ENCODE results near the gene YTHDF2. TPM values are rescaled to one million over a fixed set of nuclear protein-coding genes. Genes with fewer than 3 reads are reported as not detected.
"Not testable (repeated sequence)": the region's sequence is repeated elsewhere in the genome, so short reads cannot be mapped to it uniquely, and the experiment has no call there.

Gene YTHDF2
- total and polyA plus RNA-seq, 2 donors, result 33.6 to 54.9 TPM

DNA sequence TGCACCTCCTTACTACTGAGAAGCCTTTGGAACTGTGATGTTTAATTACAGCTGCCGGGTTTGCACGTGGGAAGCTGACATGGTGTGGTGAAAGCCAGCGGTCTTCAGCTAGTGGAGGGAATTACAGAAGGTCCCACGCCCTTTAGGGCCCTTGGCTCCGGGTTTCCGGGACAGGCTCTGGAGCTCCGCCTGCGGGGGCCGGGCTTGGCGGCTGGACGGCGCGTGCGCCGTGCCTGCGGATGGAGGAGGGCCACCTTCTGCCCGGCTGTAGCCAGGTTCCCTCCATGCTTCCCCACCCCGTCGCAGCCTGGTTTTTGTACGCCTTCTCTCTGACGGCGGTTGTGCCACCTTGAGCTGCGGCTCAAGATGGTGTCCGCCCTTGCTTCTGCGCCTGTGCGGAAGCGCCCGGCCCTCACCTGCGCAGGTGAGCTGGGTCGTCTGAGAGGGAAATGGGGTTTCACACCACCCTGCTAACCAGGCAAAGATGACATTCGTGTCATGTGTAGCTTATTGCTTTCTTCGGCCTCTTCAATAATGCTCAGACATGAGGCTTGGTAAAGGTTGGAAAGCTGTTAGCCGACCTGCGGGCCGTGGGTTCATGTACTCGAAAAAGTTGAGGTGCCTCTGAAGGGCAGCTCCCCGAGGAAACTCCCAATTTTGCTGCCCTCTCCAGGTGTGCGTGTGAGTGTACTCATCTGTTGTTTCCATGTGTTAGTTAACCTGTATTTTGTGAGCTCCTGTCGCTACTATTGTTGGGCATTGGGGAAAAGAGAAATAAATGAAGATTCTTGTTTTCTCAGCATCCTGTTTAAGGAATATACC lies 38.6 kb downstream of the YTHDF2 start:
- Histone ChIP-seq H3K4me1 (ENCODE audit: insufficient read depth) (no peaks in the 10 kb centered on the region), H3K4me3 (ENCODE audit: low read depth, low read length) (peak overlapping the region; percentile 24), H3K27ac (ENCODE audit: low read depth) (peak overlapping the region; percentile 23), H3K36me3 (ENCODE audit: insufficient read depth) (no peaks in the 10 kb centered on the region)
- peak; percentile 17 for DNase-seq (ENCODE audit: extremely low spot score)
- WGBS, result 18% methylated on average over 39 of the region's 39 CpGs

GRCh38 chr1:28776341-28776740 lies 39.6 kb downstream of the YTHDF2 start:
- no peak overlapping the region for H3K27ac ChIP-seq (ENCODE audit: low read depth)
- no peaks in the 10 kb centered on the region for H3K36me3 ChIP-seq (ENCODE audit: insufficient read depth)
- no peak overlapping the region for H3K4me3 ChIP-seq (ENCODE audit: low read depth, low read length)
- WGBS, result 97% methylated on average over 17 of the region's 17 CpGs
- no peak for DNase-seq (ENCODE audit: extremely low spot score)
- H3K4me1 ChIP-seq (ENCODE audit: insufficient read depth), result no peaks in the 10 kb centered on the region

- Histone ChIP-seq H3K27ac (ENCODE audit: low read depth) (no peak overlapping the region), H3K4me1 (ENCODE audit: insufficient read depth) (no peaks in the 10 kb centered on the region), H3K4me3 (ENCODE audit: low read depth, low read length) (no peak overlapping the region), H3K36me3 (ENCODE audit: insufficient read depth) (no peaks in the 10 kb centered on the region)
- no peak for DNase-seq (ENCODE audit: extremely low spot score)
- 90% methylated on average over 2 of the region's 2 CpGs for WGBS
Measured at GRCh38 chr1:28778021-28778420, 41.3 kb downstream of the YTHDF2 start.

DNA sequence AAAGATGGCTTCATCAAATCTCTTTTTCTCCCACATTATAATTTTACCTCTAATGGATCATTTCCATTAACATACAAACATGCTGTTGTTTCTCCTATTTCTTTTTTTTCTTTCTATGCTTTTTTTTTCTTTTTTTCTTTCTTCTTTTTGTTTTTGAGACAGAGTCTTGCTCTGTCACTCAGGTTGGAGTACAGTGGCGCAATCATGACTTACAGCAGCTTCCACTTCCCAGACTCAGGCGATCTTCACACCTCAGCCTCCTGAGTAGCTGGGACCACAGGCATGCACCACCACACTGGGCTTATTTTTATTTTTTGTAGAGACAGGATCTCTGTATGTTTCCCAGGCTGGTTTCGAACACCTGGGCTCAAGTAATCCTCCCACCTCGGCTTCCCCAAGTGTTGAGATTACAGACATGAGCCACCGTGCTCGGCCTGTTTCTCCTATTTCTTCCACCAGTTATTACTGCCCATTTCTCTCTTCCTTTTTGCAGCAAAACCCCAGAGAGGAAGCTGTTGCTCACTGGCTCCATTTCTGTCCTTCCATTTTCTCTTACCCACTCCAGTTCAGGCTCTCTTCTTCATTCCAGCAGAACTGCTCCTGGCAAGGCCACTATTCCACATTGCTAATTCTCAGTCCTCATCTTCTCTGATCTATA lies 43.1 kb downstream of the YTHDF2 start:
- Histone ChIP-seq H3K4me3 (ENCODE audit: low read depth, low read length) (no peak overlapping the region), H3K4me1 (ENCODE audit: insufficient read depth) (no peaks in the 10 kb centered on the region), H3K27ac (ENCODE audit: low read depth) (no peak overlapping the region), H3K36me3 (ENCODE audit: insufficient read depth) (no peaks in the 10 kb centered on the region)
- DNase-seq (ENCODE audit: extremely low spot score), result no peak
- WGBS, result 89% methylated on average over 6 of the region's 6 CpGs

- H3K36me3 ChIP-seq (ENCODE audit: insufficient read depth), result no peaks in the 10 kb centered on the region
- no peaks in the 10 kb centered on the region for H3K4me1 ChIP-seq (ENCODE audit: insufficient read depth)
- no peak overlapping the region for H3K4me3 ChIP-seq (ENCODE audit: low read depth, low read length)
- WGBS, result 72% methylated on average over 11 of the region's 11 CpGs
- no peak for DNase-seq (ENCODE audit: extremely low spot score)
- H3K27ac ChIP-seq (ENCODE audit: low read depth), result no peak overlapping the region
Measured at GRCh38 chr1:28781305-28781704, 44.6 kb downstream of the YTHDF2 start.

DNA sequence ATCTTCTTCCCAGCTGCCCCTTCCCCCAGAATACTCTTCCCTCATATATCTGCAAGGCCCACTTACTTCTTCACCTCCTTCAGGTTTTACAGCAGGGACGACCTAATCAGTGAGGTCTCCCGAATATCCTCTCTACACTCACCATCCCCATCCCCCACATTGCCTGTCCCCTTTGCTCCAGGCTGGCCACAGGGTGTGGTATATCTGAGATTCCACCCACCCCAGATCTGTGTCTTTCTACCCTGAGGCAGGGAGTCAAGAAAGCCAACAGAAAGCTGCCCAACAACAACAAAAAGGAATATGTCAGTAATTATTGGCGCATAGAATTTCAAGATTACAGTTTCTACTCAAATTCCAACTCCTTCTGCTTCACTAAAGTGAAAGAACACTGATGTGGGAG lies 45.3 kb downstream of the YTHDF2 start:
- Histone ChIP-seq H3K27ac (ENCODE audit: low read depth) (no peak overlapping the region), H3K4me3 (ENCODE audit: low read depth, low read length) (no peak overlapping the region), H3K4me1 (ENCODE audit: insufficient read depth) (no peaks in the 10 kb centered on the region), H3K36me3 (ENCODE audit: insufficient read depth) (no peaks in the 10 kb centered on the region)
- no peak for DNase-seq (ENCODE audit: extremely low spot score)
- WGBS, result 66% methylated on average over 3 of the region's 3 CpGs

DNA sequence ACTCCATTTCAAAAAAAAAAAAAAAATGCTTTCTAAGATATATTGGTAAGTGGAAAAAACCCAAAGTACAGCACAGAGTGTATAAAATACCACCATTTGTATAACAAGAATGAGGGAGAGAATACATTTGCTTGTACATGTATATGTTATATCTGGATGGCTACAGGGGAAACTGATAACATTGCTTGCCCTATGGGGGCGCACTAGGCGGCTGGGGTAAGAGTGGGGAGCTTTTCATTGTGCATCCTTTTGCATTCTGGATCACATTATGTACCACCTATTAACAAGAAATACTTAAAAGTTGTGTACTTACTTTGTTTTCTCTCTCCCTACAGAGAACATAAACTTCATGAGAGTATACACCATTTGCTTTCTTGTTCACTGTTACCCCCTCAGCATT lies 46.6 kb downstream of the YTHDF2 start:
- Histone ChIP-seq H3K27ac (ENCODE audit: low read depth) (no peak overlapping the region), H3K4me1 (ENCODE audit: insufficient read depth) (no peaks in the 10 kb centered on the region), H3K36me3 (ENCODE audit: insufficient read depth) (no peaks in the 10 kb centered on the region), H3K4me3 (ENCODE audit: low read depth, low read length) (no peak overlapping the region)
- no peak for DNase-seq (ENCODE audit: extremely low spot score)
- WGBS, result 80% methylated on average over 2 of the region's 2 CpGs

- Histone ChIP-seq H3K36me3 (ENCODE audit: insufficient read depth) (no peaks in the 10 kb centered on the region), H3K4me3 (ENCODE audit: low read depth, low read length) (no peak overlapping the region)
- WGBS, result 91% methylated on average over 9 of the region's 9 CpGs
Measured at GRCh38 chr1:28789412-28789811, 52.7 kb downstream of the YTHDF2 start.

DNA sequence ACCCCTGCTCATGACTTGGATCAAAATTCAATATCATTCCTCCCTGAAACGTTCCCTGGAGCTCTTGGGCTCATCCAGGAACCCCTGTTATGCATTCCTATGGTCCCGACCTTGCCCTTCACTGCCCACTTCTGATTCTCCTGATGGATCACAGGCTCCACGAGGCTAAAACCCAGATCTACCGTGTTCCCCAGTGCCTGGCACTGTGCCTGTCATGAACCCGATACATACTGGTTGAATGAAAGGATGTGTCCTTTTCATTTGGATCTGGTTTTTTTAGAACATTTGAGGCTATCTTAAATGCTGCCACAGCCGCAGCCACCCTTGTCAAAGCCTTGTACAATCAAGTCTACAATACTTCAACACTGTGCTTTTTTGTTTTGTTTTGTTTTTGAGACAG lies 53.1 kb downstream of the YTHDF2 start:
- Histone ChIP-seq H3K27ac (ENCODE audit: low read depth) (no peak overlapping the region), H3K4me3 (ENCODE audit: low read depth, low read length) (no peak overlapping the region), H3K4me1 (ENCODE audit: insufficient read depth) (no peaks in the 10 kb centered on the region), H3K36me3 (ENCODE audit: insufficient read depth) (no peaks in the 10 kb centered on the region)
- 76% methylated on average over 6 of the region's 6 CpGs for WGBS
- no peak for DNase-seq (ENCODE audit: extremely low spot score)

More at GRCh38 chr1:28789412-28789811, 52.7 kb downstream of the YTHDF2 start:
- Histone ChIP-seq H3K4me1 (ENCODE audit: insufficient read depth) (no peaks in the 10 kb centered on the region), H3K27ac (ENCODE audit: low read depth) (no peak overlapping the region)
- no peak for DNase-seq (ENCODE audit: extremely low spot score)

DNA sequence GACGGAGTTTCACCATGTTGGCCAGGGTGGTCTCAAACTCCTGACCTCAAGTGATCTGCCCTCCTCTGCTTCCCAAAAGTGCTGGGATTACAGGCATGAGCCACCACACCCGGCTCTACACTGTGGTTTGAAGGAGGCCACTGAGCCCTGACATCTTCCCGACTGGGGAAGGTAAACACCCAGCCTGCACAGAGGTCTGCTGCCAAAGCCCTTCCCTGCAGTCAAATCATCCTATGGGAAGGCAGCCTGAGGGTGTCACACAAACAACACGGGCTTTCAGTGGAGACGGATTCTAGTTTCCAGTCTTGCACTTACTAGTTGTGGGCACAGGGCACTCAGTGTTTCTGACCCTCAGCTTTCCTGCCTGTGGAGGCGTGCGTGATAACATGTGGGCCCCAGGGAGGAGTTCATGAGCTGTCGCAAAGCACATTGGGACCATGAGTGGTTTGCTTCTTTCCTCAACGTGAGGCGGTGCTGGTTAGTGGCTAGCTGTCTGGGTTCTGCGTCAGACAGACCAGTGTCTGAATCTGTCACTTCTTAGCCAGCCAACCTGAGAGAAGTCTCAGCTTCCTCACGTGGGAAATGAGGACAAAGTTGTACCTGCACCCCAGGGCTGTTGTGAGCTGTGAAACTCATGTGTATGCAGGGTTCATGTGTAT lies 53.8 kb downstream of the YTHDF2 start:
- no peak for DNase-seq (ENCODE audit: extremely low spot score)
- WGBS, result 57% methylated on average over 12 of the region's 12 CpGs
- H3K27ac ChIP-seq (ENCODE audit: low read depth), result no peak overlapping the region
- H3K4me1 ChIP-seq (ENCODE audit: insufficient read depth), result no peaks in the 10 kb centered on the region
- H3K36me3 ChIP-seq (ENCODE audit: insufficient read depth), result no peaks in the 10 kb centered on the region
- H3K4me3 ChIP-seq (ENCODE audit: low read depth, low read length), result no peak overlapping the region

DNA sequence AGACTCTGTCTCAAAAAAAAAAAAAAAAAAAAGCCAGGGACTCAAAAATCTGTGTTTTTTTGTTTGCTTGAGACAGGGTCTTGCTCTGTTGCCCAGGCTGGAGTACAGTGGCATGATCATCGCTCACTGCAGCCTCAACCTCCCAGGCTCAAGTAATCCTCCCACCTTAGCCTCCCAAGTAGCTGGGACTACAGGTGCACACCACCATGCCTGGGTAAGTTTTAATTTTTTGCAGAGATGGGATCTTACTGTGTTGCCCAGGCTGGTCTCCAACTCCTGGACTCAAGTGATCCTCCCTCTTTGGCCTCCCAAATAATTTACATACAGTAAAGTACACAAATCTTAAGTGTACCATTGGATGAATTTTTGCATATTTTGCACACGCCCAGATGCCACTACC lies 55.2 kb downstream of the YTHDF2 start:
- not testable (repeated sequence) for DNase-seq (ENCODE audit: extremely low spot score); H3K4me3 ChIP-seq (ENCODE audit: low read depth, low read length); H3K27ac ChIP-seq (ENCODE audit: low read depth); H3K36me3 ChIP-seq (ENCODE audit: insufficient read depth); H3K4me1 ChIP-seq (ENCODE audit: insufficient read depth)
- 96% methylated on average over 2 of the region's 2 CpGs for WGBS

DNA sequence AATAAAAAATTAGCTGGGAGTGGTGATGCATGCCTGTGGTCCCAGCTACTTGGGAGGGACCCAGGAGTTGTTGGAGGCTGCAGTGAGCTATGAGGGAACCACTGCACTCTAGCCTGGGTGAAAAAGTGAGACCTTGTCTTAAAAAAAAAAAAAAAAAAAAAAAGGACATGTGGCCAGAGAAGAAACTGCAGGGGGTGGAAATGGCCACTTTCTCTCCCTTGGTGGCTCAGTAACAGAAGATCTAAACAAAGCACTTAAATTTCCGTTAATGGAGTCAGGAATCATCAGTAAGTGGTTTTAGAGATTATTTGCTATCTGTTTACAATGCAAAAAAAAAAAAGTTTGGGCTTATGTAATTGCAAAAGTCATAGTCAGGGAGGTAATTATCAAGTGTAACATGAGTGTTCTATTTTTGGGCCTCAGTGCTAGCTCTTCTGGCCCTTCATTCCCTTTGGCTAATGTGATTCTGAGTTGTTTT lies 55.9 kb downstream of the YTHDF2 start:
- H3K4me3 ChIP-seq (ENCODE audit: low read depth, low read length), result no peak overlapping the region
- DNase-seq (ENCODE audit: extremely low spot score), result no peak
- no peaks in the 10 kb centered on the region for H3K4me1 ChIP-seq (ENCODE audit: insufficient read depth)
- no peak overlapping the region for H3K27ac ChIP-seq (ENCODE audit: low read depth)
- 81% methylated on average over 1 of the region's 1 CpG for WGBS
- no peaks in the 10 kb centered on the region for H3K36me3 ChIP-seq (ENCODE audit: insufficient read depth)

- H3K27ac ChIP-seq (ENCODE audit: low read depth); H3K36me3 ChIP-seq (ENCODE audit: insufficient read depth); H3K4me3 ChIP-seq (ENCODE audit: low read depth, low read length); DNase-seq (ENCODE audit: extremely low spot score); H3K4me1 ChIP-seq (ENCODE audit: insufficient read depth): not testable (repeated sequence)
- WGBS, result 88% methylated on average over 5 of the region's 5 CpGs
Measured at GRCh38 chr1:28794582-28794981, 57.8 kb downstream of the YTHDF2 start.

All from urinary bladder (tissue), 4 donors.